ENCODE results near the gene LGR6.

DNA sequence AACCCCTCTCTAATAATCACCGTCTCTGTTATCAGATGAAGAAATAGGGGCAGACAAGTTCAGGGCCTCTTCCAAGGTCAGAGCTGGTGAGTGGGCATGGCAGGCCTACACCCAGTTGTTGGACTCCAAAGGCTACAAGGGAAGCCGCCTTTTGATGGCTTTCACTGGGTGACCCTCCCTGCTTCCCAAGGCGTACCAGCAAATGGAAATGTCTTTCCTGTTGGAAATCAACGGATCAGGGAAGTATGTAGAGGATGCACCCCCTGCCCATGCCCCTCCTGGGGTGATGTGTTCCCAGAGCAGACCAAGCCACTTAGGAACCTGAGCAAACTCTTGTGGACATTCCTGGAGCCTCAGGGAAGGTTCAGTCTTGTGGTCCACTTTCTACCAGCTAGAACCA, 47.4 kb downstream of the LGR6 start:
- TF ChIP-seq, protein P1, sequence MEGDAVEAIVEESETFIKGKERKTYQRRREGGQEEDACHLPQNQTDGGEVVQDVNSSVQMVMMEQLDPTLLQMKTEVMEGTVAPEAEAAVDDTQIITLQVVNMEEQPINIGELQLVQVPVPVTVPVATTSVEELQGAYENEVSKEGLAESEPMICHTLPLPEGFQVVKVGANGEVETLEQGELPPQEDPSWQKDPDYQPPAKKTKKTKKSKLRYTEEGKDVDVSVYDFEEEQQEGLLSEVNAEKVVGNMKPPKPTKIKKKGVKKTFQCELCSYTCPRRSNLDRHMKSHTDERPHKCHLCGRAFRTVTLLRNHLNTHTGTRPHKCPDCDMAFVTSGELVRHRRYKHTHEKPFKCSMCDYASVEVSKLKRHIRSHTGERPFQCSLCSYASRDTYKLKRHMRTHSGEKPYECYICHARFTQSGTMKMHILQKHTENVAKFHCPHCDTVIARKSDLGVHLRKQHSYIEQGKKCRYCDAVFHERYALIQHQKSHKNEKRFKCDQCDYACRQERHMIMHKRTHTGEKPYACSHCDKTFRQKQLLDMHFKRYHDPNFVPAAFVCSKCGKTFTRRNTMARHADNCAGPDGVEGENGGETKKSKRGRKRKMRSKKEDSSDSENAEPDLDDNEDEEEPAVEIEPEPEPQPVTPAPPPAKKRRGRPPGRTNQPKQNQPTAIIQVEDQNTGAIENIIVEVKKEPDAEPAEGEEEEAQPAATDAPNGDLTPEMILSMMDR (conservative IDR thresholded peaks at IDR 0.05; ENCODE audit: low read depth in 2 of 2), result no peak
- TF ChIP-seq POLR2AphosphoS5 (IDR thresholded peaks at IDR 0.05; ENCODE audit: low read depth) (no peak), CREB1 (CRISPR knock-in tag; IDR thresholded peaks at IDR 0.05; ENCODE audit: low read depth) (no peak), EZH2 (IDR thresholded peaks at IDR 0.05; ENCODE audit: low read depth, unreplicated experiment) (no peak), EZH2phosphoT487 (IDR thresholded peaks at IDR 0.05; ENCODE audit: unreplicated experiment) (no peak), JUNB (IDR thresholded peaks at IDR 0.05; ENCODE audit: unreplicated experiment) (no peak), ZNF114 (CRISPR knock-in tag; IDR thresholded peaks at IDR 0.05) (no peak), NANOG (IDR thresholded peaks at IDR 0.05; ENCODE audit: borderline replicate concordance) (no peak), STAT1 (IDR thresholded peaks at IDR 0.05; ENCODE audit: unreplicated experiment) (no peak), ZNF331 (CRISPR knock-in tag; IDR thresholded peaks at IDR 0.05; ENCODE audit: low read depth) (no peak)
- TF ChIP-seq, protein P2, sequence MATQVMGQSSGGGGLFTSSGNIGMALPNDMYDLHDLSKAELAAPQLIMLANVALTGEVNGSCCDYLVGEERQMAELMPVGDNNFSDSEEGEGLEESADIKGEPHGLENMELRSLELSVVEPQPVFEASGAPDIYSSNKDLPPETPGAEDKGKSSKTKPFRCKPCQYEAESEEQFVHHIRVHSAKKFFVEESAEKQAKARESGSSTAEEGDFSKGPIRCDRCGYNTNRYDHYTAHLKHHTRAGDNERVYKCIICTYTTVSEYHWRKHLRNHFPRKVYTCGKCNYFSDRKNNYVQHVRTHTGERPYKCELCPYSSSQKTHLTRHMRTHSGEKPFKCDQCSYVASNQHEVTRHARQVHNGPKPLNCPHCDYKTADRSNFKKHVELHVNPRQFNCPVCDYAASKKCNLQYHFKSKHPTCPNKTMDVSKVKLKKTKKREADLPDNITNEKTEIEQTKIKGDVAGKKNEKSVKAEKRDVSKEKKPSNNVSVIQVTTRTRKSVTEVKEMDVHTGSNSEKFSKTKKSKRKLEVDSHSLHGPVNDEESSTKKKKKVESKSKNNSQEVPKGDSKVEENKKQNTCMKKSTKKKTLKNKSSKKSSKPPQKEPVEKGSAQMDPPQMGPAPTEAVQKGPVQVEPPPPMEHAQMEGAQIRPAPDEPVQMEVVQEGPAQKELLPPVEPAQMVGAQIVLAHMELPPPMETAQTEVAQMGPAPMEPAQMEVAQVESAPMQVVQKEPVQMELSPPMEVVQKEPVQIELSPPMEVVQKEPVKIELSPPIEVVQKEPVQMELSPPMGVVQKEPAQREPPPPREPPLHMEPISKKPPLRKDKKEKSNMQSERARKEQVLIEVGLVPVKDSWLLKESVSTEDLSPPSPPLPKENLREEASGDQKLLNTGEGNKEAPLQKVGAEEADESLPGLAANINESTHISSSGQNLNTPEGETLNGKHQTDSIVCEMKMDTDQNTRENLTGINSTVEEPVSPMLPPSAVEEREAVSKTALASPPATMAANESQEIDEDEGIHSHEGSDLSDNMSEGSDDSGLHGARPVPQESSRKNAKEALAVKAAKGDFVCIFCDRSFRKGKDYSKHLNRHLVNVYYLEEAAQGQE (IDR thresholded peaks at IDR 0.05; ENCODE audit: unreplicated experiment), result no peak
- TF ChIP-seq, protein P3, sequence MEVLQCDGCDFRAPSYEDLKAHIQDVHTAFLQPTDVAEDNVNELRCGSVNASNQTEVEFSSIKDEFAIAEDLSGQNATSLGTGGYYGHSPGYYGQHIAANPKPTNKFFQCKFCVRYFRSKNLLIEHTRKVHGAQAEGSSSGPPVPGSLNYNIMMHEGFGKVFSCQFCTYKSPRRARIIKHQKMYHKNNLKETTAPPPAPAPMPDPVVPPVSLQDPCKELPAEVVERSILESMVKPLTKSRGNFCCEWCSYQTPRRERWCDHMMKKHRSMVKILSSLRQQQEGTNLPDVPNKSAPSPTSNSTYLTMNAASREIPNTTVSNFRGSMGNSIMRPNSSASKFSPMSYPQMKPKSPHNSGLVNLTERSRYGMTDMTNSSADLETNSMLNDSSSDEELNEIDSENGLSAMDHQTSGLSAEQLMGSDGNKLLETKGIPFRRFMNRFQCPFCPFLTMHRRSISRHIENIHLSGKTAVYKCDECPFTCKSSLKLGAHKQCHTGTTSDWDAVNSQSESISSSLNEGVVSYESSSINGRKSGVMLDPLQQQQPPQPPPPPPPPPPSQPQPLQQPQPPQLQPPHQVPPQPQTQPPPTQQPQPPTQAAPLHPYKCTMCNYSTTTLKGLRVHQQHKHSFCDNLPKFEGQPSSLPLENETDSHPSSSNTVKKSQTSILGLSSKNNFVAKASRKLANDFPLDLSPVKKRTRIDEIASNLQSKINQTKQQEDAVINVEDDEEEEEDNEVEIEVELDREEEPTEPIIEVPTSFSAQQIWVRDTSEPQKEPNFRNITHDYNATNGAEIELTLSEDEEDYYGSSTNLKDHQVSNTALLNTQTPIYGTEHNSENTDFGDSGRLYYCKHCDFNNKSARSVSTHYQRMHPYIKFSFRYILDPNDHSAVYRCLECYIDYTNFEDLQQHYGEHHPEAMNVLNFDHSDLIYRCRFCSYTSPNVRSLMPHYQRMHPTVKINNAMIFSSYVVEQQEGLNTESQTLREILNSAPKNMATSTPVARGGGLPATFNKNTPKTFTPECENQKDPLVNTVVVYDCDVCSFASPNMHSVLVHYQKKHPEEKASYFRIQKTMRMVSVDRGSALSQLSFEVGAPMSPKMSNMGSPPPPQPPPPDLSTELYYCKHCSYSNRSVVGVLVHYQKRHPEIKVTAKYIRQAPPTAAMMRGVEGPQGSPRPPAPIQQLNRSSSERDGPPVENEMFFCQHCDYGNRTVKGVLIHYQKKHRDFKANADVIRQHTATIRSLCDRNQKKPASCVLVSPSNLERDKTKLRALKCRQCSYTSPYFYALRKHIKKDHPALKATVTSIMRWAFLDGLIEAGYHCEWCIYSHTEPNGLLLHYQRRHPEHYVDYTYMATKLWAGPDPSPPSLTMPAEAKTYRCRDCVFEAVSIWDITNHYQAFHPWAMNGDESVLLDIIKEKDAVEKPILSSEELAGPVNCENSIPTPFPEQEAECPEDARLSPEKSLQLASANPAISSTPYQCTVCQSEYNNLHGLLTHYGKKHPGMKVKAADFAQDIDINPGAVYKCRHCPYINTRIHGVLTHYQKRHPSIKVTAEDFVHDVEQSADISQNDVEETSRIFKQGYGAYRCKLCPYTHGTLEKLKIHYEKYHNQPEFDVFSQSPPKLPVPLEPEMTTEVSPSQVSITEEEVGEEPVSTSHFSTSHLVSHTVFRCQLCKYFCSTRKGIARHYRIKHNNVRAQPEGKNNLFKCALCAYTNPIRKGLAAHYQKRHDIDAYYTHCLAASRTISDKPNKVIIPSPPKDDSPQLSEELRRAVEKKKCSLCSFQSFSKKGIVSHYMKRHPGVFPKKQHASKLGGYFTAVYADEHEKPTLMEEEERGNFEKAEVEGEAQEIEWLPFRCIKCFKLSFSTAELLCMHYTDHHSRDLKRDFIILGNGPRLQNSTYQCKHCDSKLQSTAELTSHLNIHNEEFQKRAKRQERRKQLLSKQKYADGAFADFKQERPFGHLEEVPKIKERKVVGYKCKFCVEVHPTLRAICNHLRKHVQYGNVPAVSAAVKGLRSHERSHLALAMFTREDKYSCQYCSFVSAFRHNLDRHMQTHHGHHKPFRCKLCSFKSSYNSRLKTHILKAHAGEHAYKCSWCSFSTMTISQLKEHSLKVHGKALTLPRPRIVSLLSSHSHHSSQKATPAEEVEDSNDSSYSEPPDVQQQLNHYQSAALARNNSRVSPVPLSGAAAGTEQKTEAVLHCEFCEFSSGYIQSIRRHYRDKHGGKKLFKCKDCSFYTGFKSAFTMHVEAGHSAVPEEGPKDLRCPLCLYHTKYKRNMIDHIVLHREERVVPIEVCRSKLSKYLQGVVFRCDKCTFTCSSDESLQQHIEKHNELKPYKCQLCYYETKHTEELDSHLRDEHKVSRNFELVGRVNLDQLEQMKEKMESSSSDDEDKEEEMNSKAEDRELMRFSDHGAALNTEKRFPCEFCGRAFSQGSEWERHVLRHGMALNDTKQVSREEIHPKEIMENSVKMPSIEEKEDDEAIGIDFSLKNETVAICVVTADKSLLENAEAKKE (CRISPR knock-in tag; IDR thresholded peaks at IDR 0.05), result no peak
- TF ChIP-seq, protein P4, sequence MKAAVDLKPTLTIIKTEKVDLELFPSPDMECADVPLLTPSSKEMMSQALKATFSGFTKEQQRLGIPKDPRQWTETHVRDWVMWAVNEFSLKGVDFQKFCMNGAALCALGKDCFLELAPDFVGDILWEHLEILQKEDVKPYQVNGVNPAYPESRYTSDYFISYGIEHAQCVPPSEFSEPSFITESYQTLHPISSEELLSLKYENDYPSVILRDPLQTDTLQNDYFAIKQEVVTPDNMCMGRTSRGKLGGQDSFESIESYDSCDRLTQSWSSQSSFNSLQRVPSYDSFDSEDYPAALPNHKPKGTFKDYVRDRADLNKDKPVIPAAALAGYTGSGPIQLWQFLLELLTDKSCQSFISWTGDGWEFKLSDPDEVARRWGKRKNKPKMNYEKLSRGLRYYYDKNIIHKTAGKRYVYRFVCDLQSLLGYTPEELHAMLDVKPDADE (IDR thresholded peaks at IDR 0.05), result no peak

All from GM23338 (cell line).